GM12875 (cell line): Measurements from ENCODE around the gene NLRP9.
A peak's percentile ranks its signal among the peaks of the same experiment; 100 is the strongest.

Experiments
- H3K4me3 ChIP-seq: one replicate; pipeline ENCODE4 v1.5.1; 2011; ENCODE audit warnings: low read depth, low read length, control low read depth
- TF ChIP-seq, protein P1 (sequence below): IDR thresholded peaks from 2 replicates; pipeline ENCODE4 v1.5.1; 2011; ENCODE audit warnings: low read depth, mild to moderate bottlenecking, control low read depth, inconsistent platforms, low read length, moderate library complexity, borderline replicate concordance; ENCODE audit not compliant: insufficient read depth

NLRP9 gene

DNA sequence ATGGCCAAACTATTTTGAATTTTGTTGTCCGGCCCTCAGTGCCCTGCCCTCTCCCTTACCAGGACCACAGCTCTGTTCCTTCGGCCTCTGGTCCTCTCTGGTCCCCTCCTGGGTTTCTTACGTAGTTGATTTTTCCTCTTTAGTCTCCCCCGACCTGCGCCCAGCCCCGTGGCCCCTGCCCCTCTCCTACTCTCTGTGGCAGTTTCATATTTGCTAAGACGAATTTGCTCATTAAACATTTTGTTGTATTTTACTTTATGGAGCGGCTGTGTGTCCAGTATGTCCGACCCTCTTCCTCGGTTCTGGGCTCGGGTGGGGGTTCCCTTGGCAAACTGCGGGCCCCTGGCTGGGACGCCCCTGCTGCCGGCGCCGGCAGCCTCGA, 63.8 kb downstream of the NLRP9 start:
- peak overlapping the region; percentile 94 for H3K4me3 ChIP-seq
- TF ChIP-seq, protein P1, sequence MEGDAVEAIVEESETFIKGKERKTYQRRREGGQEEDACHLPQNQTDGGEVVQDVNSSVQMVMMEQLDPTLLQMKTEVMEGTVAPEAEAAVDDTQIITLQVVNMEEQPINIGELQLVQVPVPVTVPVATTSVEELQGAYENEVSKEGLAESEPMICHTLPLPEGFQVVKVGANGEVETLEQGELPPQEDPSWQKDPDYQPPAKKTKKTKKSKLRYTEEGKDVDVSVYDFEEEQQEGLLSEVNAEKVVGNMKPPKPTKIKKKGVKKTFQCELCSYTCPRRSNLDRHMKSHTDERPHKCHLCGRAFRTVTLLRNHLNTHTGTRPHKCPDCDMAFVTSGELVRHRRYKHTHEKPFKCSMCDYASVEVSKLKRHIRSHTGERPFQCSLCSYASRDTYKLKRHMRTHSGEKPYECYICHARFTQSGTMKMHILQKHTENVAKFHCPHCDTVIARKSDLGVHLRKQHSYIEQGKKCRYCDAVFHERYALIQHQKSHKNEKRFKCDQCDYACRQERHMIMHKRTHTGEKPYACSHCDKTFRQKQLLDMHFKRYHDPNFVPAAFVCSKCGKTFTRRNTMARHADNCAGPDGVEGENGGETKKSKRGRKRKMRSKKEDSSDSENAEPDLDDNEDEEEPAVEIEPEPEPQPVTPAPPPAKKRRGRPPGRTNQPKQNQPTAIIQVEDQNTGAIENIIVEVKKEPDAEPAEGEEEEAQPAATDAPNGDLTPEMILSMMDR: no peak

GRCh38 chr19:55673889-55674288, 64.3 kb downstream of the NLRP9 start:
- no peak overlapping the region for H3K4me3 ChIP-seq
- TF ChIP-seq, protein P1: no peak

- TF ChIP-seq, protein P1: no peak
- no peak overlapping the region for H3K4me3 ChIP-seq
Measured at GRCh38 chr19:55673465-55673864, 64.7 kb downstream of the NLRP9 start.

GRCh38 chr19:55672418-55672817, 65.8 kb downstream of the NLRP9 start:
- TF ChIP-seq, protein P1: no peak
- H3K4me3 ChIP-seq: no peak overlapping the region

- TF ChIP-seq, protein P1: no peak
- H3K4me3 ChIP-seq: no peak overlapping the region
Measured at GRCh38 chr19:55671054-55671378, 67.2 kb downstream of the NLRP9 start.

- TF ChIP-seq, protein P1: no peak
- H3K4me3 ChIP-seq: no peak overlapping the region
Measured at GRCh38 chr19:55670280-55671053, 67.7 kb downstream of the NLRP9 start.
